ENCODE results near the gene TERB2. TPM values are rescaled to one million over a fixed set of nuclear protein-coding genes. Genes with fewer than 3 reads are reported as not detected.
"Not testable (repeated sequence)": the region's sequence is repeated elsewhere in the genome, so short reads cannot be mapped to it uniquely, and the experiment has no call there.

TERB2 gene
- total RNA-seq, 4 donors from 2014 or later = not detected

- Histone ChIP-seq H3K36me3 (no peaks in the 10 kb centered on the region), H3K4me1 (no peaks in the 10 kb centered on the region), H3K27ac (no peak overlapping the region), H3K27me3 (no peaks in the 10 kb centered on the region), H3K9me3 (no peaks in the 10 kb centered on the region), H3K4me3 (no peak overlapping the region)
- TF ChIP-seq POLR2AphosphoS5 (IDR thresholded peaks at IDR 0.05) (no peak), EP300 (IDR thresholded peaks at IDR 0.05) (no peak), CTCF (IDR thresholded peaks at IDR 0.05) (no peak), POLR2A (IDR thresholded peaks at IDR 0.05) (no peak)
- 73% methylated on average over 4 of the region's 4 CpGs for WGBS
- DNase-seq (ENCODE audit: low spot score in 2 of 2) = no peak
Observed at GRCh38 chr15:44968475-44968874, 12.0 kb downstream of the TERB2 start.

GRCh38 chr15:44971036-44971435 is 14.5 kb downstream of the TERB2 start:
- H3K9me3 ChIP-seq = no peaks in the 10 kb centered on the region
- no peak for DNase-seq (ENCODE audit: low spot score in 2 of 2)
- H3K27me3 ChIP-seq = no peaks in the 10 kb centered on the region
- H3K27ac ChIP-seq = no peak overlapping the region
- no peak for TF ChIP-seq CTCF (IDR thresholded peaks at IDR 0.05)
- no peak for TF ChIP-seq POLR2A (IDR thresholded peaks at IDR 0.05)
- TF ChIP-seq EP300 (IDR thresholded peaks at IDR 0.05) = no peak
- TF ChIP-seq POLR2AphosphoS5 (IDR thresholded peaks at IDR 0.05) = no peak
- no peaks in the 10 kb centered on the region for H3K4me1 ChIP-seq
- no peak overlapping the region for H3K4me3 ChIP-seq
- H3K36me3 ChIP-seq = no peaks in the 10 kb centered on the region
- 60% methylated on average over 6 of the region's 6 CpGs for WGBS

- H3K27ac ChIP-seq; H3K4me1 ChIP-seq; H3K27me3 ChIP-seq; H3K9me3 ChIP-seq; DNase-seq (ENCODE audit: low spot score in 2 of 2); H3K36me3 ChIP-seq; H3K4me3 ChIP-seq: not testable (repeated sequence)
- WGBS = 97% methylated on average over 3 of the region's 3 CpGs
Observed at GRCh38 chr15:44976183-44976582, 19.7 kb downstream of the TERB2 start.

- DNase-seq (ENCODE audit: low spot score in 2 of 2); H3K27me3 ChIP-seq; H3K9me3 ChIP-seq; H3K4me1 ChIP-seq; H3K36me3 ChIP-seq; H3K4me3 ChIP-seq; H3K27ac ChIP-seq: not testable (repeated sequence)
- WGBS = 51% methylated on average over 2 of the region's 2 CpGs
Observed at GRCh38 chr15:44977781-44978180, 21.3 kb downstream of the TERB2 start.

GRCh38 chr15:44979617-44980339 is 23.3 kb downstream of the TERB2 start:
- 85% methylated on average over 2 of the region's 2 CpGs for WGBS
- H3K36me3 ChIP-seq; DNase-seq (ENCODE audit: low spot score in 2 of 2); H3K9me3 ChIP-seq; H3K27me3 ChIP-seq; H3K4me3 ChIP-seq; H3K4me1 ChIP-seq; H3K27ac ChIP-seq: not testable (repeated sequence)

GRCh38 chr15:44984144-44984543 is 27.7 kb downstream of the TERB2 start:
- H3K9me3 ChIP-seq; H3K27ac ChIP-seq; H3K36me3 ChIP-seq; H3K27me3 ChIP-seq; H3K4me3 ChIP-seq; H3K4me1 ChIP-seq; DNase-seq (ENCODE audit: low spot score in 2 of 2): not testable (repeated sequence)
- 76% methylated on average over 1 of the region's 1 CpG for WGBS

GRCh38 chr15:44986346-44987055 is 30.0 kb downstream of the TERB2 start:
- DNase-seq (ENCODE audit: low spot score in 2 of 2); H3K9me3 ChIP-seq; H3K36me3 ChIP-seq; H3K27me3 ChIP-seq; H3K4me1 ChIP-seq; H3K27ac ChIP-seq; H3K4me3 ChIP-seq: not testable (repeated sequence)
- WGBS = 78% methylated on average over 4 of the region's 4 CpGs

GRCh38 chr15:44987711-44988110 is 31.2 kb downstream of the TERB2 start:
- H3K27me3 ChIP-seq; H3K4me3 ChIP-seq; H3K27ac ChIP-seq; H3K9me3 ChIP-seq; DNase-seq (ENCODE audit: low spot score in 2 of 2); H3K36me3 ChIP-seq; H3K4me1 ChIP-seq: not testable (repeated sequence)
- 83% methylated on average over 1 of the region's 1 CpG for WGBS

- not testable (repeated sequence) for H3K27me3 ChIP-seq; H3K27ac ChIP-seq; H3K9me3 ChIP-seq; H3K4me3 ChIP-seq; H3K36me3 ChIP-seq; DNase-seq (ENCODE audit: low spot score in 2 of 2); H3K4me1 ChIP-seq
- 67% methylated on average over 1 of the region's 3 CpGs for WGBS
Observed at GRCh38 chr15:44988184-44988869, 31.8 kb downstream of the TERB2 start.

GRCh38 chr15:44988870-44989219 is 32.4 kb downstream of the TERB2 start:
- not testable (repeated sequence) for H3K27me3 ChIP-seq; H3K4me3 ChIP-seq; H3K4me1 ChIP-seq; DNase-seq (ENCODE audit: low spot score in 2 of 2); H3K27ac ChIP-seq; H3K9me3 ChIP-seq; H3K36me3 ChIP-seq
- WGBS = 92% methylated on average over 4 of the region's 5 CpGs

- H3K4me1 ChIP-seq; H3K9me3 ChIP-seq; H3K4me3 ChIP-seq; H3K27ac ChIP-seq; H3K27me3 ChIP-seq; DNase-seq (ENCODE audit: low spot score in 2 of 2); H3K36me3 ChIP-seq: not testable (repeated sequence)
- 77% methylated on average over 3 of the region's 3 CpGs for WGBS
Observed at GRCh38 chr15:44997632-44998031, 41.1 kb downstream of the TERB2 start.
